IgD-negative memory B cell (primary cell): Measurements from ENCODE around the gene HCRT. TPM values are rescaled to one million over a fixed set of nuclear protein-coding genes. Genes with fewer than 3 reads are reported as not detected.

ENCODE experiments used
- H3K27ac Mint-ChIP-seq, 3 donors: one replicate each; pipeline ENCODE4 v1.8.0; 2020 to 2022; ENCODE audit warnings: mild to moderate bottlenecking in 3 of 3, mixed read lengths in 3 of 3, moderate library complexity in 1 of 3
- H3K27me3 Mint-ChIP-seq: one replicate; pipeline ENCODE4 v1.8.0; 2021; ENCODE audit warnings: mixed read lengths
- H3K36me3 Mint-ChIP-seq: one replicate; pipeline ENCODE4 v1.8.0; 2020; ENCODE audit warnings: mild to moderate bottlenecking, mixed read lengths
- H3K4me1 Mint-ChIP-seq, 3 donors: one replicate each; pipeline ENCODE4 v1.8.0; 2020 to 2022; ENCODE audit warnings: mixed read lengths in 3 of 3, mild to moderate bottlenecking in 1 of 3
- H3K4me3 Mint-ChIP-seq, 4 donors: one replicate each; pipeline ENCODE4 v1.8.0; 2020 to 2022; ENCODE audit warnings: mild to moderate bottlenecking in 4 of 4, mixed read lengths in 4 of 4, moderate library complexity in 3 of 4
- H3K9me3 Mint-ChIP-seq, 3 donors: one replicate each; pipeline ENCODE4 v1.8.0; 2020 to 2021; ENCODE audit warnings: mixed read lengths in 3 of 3, mild to moderate bottlenecking in 1 of 3
- polyA plus RNA-seq: library from polyadenylated mRNA; unstranded; fragments of 300-500 nt; fragmentation: Illumina TruSeq; gene quantifications from one replicate; pipeline ENCODE4 v1.2.3, GENCODE V29; 2021

The HCRT gene
- polyA plus RNA-seq, 1 donor from 2014 or later, result not detected

- peaks cover 6 to 9% (median 9%) of the 10 kb centered on the region in 3 donors for H3K4me1 Mint-ChIP-seq
- no peaks in the 10 kb centered on the region for H3K9me3 Mint-ChIP-seq
- peaks cover 4% of the 10 kb centered on the region for H3K36me3 Mint-ChIP-seq
- no peak overlapping the region for H3K4me3 Mint-ChIP-seq
- H3K27ac Mint-ChIP-seq, result no peak overlapping the region
- H3K27me3 Mint-ChIP-seq, result no peaks in the 10 kb centered on the region
These were observed 18.1 kb upstream of the HCRT start for GRCh38 chr17:42203354-42203753.

DNA sequence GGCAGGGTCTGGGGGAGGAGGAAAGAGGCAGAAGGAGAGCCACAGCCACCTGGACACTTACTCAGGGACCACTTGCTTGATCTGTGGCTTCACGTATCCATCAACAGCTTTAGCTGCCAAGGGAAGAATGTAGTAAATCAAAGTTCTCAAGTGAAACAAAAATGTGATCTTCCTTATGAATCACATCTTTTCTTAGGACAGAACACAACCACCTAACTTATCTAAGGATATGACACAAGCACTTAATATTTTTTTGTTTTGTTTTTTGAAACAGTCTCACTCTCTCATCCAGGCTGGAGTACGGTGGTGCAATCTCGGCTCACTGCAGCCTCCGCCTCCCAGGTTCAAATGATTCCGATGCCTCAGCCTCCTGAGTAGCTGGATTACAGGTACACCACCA lies 17.4 kb upstream of the HCRT start:
- H3K9me3 Mint-ChIP-seq, result no peaks in the 10 kb centered on the region
- peaks cover 4% of the 10 kb centered on the region for H3K36me3 Mint-ChIP-seq

DNA sequence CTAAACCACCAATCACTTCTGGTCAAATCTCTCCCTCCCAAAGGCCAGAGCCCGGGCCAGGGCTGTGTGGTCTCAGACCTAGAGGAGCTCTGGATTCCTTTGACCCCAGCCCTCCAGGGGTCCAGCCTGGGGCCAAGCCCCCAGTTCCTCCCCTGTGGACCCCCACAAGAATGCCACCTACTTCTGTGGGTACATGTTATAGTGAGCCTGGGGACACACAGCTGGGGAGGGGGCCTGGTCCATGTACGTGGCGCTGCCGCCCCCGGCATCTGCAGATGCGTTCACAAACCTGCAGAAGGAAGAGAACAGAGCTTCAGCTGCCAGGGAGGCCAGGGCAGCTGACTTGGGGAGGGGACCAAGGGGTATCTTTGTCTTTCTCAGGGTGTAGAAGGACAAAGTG lies 16.9 kb upstream of the HCRT start:
- H3K4me3 Mint-ChIP-seq, result peak overlapping the region in 1 of 4 donors; percentile 43
- peaks cover 6 to 11% (median 10%) of the 10 kb centered on the region in 3 donors for H3K4me1 Mint-ChIP-seq
- peak overlapping the region in 1 of 3 donors; percentile 89 for H3K27ac Mint-ChIP-seq
- H3K36me3 Mint-ChIP-seq, result peaks cover 4% of the 10 kb centered on the region
- no peaks in the 10 kb centered on the region for H3K9me3 Mint-ChIP-seq
- no peaks in the 10 kb centered on the region for H3K27me3 Mint-ChIP-seq

More for the DNA sequence above, 17.4 kb upstream of the HCRT start:
- Mint-ChIP-seq H3K27me3 (no peaks in the 10 kb centered on the region), H3K4me3 (no peak overlapping the region), H3K27ac (peak overlapping the region in 1 of 3 donors; percentile 89), H3K4me1 (peaks cover 6 to 11% (median 9%) of the 10 kb centered on the region in 3 donors)

DNA sequence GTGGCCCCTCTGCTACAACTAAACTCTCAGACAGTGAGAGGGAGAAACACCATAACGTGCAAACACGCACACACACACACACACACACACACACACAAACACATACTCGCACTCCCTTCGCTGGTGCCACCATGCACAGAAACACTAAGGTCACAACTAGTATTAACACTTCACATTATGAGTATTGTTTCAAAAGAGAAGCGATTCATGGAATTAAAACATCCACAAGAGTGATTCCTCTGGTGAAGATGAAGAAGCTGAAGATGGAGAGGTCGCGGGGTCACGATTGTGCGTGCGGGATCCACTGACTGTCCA lies 16.2 kb upstream of the HCRT start:
- Mint-ChIP-seq H3K36me3 (peaks cover 4% of the 10 kb centered on the region), H3K4me3 (no peak overlapping the region), H3K27ac (peak overlapping the region in 2 of 3 donors; percentile 80 to 92)

GRCh38 chr17:42200706-42201457 lies 15.6 kb upstream of the HCRT start:
- H3K27me3 Mint-ChIP-seq, result no peaks in the 10 kb centered on the region
- peak overlapping the region; percentile 67 to 92 (median 80) for H3K27ac Mint-ChIP-seq
- peaks cover 4% of the 10 kb centered on the region for H3K36me3 Mint-ChIP-seq
- H3K4me1 Mint-ChIP-seq, result peaks cover 6 to 14% (median 11%) of the 10 kb centered on the region in 3 donors
- no peaks in the 10 kb centered on the region for H3K9me3 Mint-ChIP-seq
- H3K4me3 Mint-ChIP-seq, result no peak overlapping the region

More for the DNA sequence above, 16.2 kb upstream of the HCRT start:
- H3K9me3 Mint-ChIP-seq, result no peaks in the 10 kb centered on the region
- H3K27me3 Mint-ChIP-seq, result no peaks in the 10 kb centered on the region
- peaks cover 6 to 11% (median 10%) of the 10 kb centered on the region in 3 donors for H3K4me1 Mint-ChIP-seq

DNA sequence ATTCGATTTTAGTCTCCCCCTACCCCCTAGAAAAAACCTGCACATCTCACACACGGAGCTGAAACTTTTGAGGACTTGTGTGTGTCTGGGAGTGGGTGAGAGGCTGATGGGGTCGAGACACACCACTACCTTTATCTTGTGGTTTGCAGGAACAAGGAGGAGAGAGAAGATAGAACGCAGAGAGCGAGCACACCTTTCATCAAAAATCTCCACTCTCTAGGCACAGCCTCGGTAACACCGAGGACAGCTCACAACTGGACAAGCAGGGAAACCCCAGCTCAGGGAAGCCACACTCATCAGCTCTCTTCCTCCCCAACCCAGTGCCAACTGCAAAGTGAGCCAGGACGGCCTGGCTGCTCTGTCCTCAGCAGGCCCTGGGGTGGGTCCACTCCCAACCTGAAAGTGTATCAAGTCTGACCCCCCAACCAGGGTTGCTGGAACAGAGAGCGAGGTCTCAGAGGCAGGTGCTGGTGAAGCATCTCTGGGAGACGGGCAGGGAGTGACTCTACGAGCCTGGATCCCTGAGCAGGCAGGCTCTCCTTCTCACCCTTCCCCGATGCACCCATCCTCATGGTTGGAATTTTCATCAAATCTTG lies 14.3 kb upstream of the HCRT start:
- H3K9me3 Mint-ChIP-seq, result no peaks in the 10 kb centered on the region
- peak overlapping the region in 2 of 4 donors; percentile 22 to 28 for H3K4me3 Mint-ChIP-seq
- no peaks in the 10 kb centered on the region for H3K27me3 Mint-ChIP-seq
- H3K27ac Mint-ChIP-seq, result peak overlapping the region; percentile 39 to 98 (median 86)
- H3K36me3 Mint-ChIP-seq, result peaks cover 4% of the 10 kb centered on the region
- peaks cover 7 to 14% (median 11%) of the 10 kb centered on the region in 3 donors for H3K4me1 Mint-ChIP-seq

- Mint-ChIP-seq H3K4me1 (peaks cover 11 to 20% (median 14%) of the 10 kb centered on the region in 3 donors), H3K27ac (peak overlapping the region; percentile 80 to 98 (median 97)), H3K27me3 (no peaks in the 10 kb centered on the region), H3K9me3 (no peaks in the 10 kb centered on the region), H3K36me3 (peaks cover 4% of the 10 kb centered on the region), H3K4me3 (peak overlapping the region in 2 of 4 donors; percentile 58 to 80)
These were observed 13.6 kb upstream of the HCRT start for GRCh38 chr17:42198897-42199296.

DNA sequence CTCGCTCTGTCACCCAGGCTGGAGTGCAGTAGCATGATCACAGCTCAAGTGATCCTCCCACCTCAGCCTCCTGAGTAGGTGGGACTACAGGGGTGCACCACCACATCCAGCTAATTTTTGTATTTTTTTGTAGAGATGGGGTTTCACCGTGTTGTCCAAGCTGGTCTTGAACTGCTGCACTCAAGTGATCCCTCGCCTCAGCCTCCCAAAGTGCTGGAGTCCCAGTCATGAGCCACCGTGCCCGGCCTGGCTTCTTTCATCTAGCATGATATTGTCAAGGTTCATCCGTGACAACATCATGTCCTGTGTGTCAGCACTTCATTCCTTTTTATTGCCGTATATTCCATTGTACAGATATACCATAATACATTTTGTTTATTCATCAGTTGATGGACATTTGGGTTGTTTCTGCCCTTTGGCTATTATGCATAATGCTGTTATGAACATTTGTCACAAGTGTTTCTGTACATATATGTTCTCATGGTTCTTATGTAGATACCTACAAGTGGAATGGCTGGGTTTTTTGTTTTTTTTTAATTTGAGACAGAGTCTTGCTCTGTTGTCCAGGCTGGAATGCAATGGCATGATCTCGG lies 12.4 kb upstream of the HCRT start:
- H3K4me3 Mint-ChIP-seq, result peak overlapping the region in 1 of 4 donors; percentile 47
- H3K27ac Mint-ChIP-seq, result peak overlapping the region in 2 of 3 donors; percentile 11 to 34
- peaks cover 3% of the 10 kb centered on the region for H3K36me3 Mint-ChIP-seq
- H3K9me3 Mint-ChIP-seq, result no peaks in the 10 kb centered on the region
- H3K27me3 Mint-ChIP-seq, result no peaks in the 10 kb centered on the region
- peaks cover 11 to 24% (median 24%) of the 10 kb centered on the region in 3 donors for H3K4me1 Mint-ChIP-seq

DNA sequence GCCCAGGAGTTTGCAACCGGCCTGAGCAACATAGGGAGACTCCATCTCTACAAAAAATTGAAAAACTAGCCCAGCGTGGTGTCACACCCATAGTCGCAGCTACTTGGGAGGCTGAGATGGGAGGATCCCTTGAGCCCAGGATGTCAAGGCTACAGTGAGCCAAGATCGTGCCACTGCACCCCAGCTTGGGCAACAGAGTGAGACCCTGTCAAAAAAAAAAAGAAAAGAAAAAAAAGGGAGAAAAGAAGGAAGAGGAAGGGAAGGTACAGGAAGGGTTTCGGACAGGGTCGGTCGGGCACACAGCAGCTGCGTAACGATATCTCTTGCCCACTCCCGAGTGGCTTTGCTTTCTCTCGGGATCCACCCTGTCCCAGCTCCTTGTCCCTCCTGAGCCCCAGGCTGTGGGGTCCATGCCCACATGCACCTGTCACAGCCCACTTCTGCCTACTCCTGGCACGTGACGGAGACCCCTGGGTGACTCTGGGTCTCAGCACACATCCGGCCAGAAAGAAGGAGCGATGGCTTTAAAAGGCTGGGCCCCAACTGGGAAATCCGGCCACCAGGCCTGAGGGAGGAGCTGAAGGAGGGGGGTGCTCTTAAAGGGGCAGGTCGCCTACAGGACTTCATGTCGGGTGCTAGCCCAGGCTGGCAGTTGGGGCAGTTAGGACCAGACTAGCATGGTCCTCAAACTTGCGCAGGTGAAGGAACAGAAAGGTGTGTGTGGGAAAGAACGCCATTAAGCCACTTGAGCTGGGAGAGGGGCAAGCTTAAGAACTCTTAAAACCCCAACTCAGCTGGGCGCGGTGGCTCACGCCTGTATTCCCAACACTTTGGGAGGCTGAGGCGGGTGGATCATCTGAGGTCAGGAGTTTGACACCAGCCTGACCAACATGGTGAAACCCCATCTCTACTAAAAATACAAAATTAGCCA lies 9.0 kb upstream of the HCRT start, which contains the start of gene GHDC:
GHDC (minus strand) TSS at position 526 of the 931 bp plus-strand sequence. CDS start 913 bp downstream, outside the sequence.
- Mint-ChIP-seq H3K4me3 (peak within 1 kb of the TSS; percentile 90 to 97 (median 94)), H3K36me3 (no peaks in the 10 kb centered on the region), H3K27ac (peak within 1 kb of the TSS; percentile 37 to 95 (median 78)), H3K27me3 (no peaks in the 10 kb centered on the region), H3K4me1 (peaks cover 11 to 25% (median 22%) of the 10 kb centered on the region in 3 donors), H3K9me3 (no peaks in the 10 kb centered on the region)

DNA sequence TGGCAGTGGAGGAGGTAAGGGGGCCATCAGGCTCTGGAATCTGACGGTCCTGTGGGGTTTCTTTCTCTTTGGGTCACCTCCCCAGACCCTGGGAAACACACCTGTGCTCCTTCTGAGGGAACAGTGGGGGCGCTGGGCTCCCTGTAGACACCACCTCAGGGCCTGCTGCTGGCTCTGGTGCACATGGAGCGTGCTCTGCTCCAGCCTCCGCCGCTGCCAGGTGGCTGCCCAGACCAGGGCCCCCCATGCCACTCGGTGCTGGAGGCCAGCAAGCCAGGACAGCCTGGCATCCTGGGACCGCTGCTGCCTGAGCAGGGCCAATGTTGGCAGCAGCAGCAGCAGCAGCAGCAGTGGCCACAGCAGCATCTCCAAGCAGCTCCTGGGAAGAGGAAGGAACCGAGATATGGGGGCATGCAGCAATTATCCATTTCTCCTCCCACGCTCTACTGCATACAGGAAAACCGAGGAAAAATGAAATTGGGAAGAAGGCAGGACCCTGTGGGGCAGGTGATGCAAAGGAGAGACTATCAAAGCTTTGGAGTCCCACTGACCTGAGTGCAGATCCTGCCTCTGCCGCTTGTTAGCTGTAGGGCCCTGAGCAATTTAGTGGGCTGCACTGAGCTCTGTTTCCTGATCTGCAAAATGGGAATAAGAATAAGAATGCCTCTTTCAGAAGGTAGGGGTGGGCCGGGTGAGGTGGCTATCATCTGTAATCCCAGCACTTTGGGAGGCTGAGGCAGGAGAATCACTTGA lies 8.1 kb upstream of the HCRT start:
- H3K27ac Mint-ChIP-seq, result peak overlapping the region; percentile 37 to 95 (median 78)
- no peaks in the 10 kb centered on the region for H3K9me3 Mint-ChIP-seq
- H3K4me1 Mint-ChIP-seq, result peaks cover 5 to 18% (median 17%) of the 10 kb centered on the region in 3 donors
- H3K27me3 Mint-ChIP-seq, result no peaks in the 10 kb centered on the region
- H3K36me3 Mint-ChIP-seq, result no peaks in the 10 kb centered on the region
- peak overlapping the region; percentile 90 to 97 (median 94) for H3K4me3 Mint-ChIP-seq

DNA sequence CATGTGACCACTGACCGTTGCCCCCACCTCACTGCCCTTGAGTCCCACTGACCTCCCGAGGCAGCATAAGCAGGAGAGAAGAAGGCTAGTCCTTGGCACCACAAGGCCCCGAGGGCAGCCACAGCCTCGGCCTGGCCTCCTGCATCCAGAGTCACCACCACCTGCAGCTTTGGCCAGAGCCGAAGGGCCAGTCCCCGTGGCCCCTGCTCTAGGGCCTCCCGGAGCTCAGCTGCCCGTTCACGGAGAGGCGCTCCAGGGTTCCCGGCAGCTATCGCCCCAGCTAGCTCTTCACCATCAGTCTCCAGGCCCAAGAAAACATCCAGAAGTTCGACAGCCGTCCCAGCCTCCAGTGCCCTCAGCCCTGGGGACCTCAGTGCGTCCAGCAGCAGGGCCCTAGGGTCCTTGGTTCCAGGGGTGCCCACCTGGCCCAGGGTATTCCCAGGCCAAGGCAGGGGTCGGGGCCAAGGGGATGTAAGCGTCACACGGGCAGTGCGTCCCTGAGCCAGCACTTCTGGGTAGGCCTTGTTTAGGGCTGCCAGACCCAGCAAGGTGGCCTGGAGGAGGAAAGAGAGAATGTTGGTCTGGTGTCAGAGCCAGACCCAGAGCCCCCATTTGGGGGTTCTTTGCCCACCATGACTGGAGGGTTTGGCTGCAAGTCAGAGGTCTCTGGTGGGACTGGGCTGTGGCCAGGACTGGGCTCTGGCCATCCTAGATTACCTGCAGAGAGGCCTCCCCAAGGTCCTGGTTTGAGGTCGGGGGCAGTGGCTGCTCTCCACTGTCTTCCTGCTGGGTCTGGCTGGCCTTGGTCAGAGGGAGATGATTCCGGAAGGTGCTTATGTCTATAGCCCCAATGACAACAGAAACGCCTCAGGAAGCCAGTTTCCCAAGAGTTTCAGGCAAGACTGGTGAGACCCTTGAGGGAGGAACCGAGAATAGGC lies 7.2 kb upstream of the HCRT start:
- H3K4me3 Mint-ChIP-seq, result peak overlapping the region; percentile 51 to 90 (median 61)
- H3K27me3 Mint-ChIP-seq, result no peaks in the 10 kb centered on the region
- H3K36me3 Mint-ChIP-seq, result no peaks in the 10 kb centered on the region
- no peak overlapping the region for H3K27ac Mint-ChIP-seq
- H3K4me1 Mint-ChIP-seq, result peaks cover 5 to 17% (median 16%) of the 10 kb centered on the region in 3 donors
- no peaks in the 10 kb centered on the region for H3K9me3 Mint-ChIP-seq

DNA sequence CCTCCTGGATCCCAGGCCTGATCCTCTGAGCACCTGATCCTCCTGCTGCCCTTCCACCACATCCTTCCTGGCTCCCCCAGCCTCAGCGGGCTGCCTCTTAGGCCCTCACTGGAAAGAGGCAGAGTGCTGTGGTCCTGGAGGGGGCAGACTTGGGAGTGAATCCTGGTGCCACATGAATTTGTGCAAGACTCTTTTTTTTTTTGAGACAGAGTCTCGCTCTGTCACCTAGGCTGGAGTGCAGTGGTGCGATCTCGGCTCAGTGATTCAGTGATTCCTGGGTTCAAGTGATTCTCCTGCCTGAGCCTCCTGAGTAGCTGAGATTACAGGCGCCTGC lies 6.0 kb upstream of the HCRT start:
- Mint-ChIP-seq H3K27me3 (no peaks in the 10 kb centered on the region), H3K36me3 (no peaks in the 10 kb centered on the region), H3K27ac (no peak overlapping the region), H3K4me3 (no peak overlapping the region), H3K4me1 (peaks cover 5 to 16% (median 15%) of the 10 kb centered on the region in 3 donors), H3K9me3 (no peaks in the 10 kb centered on the region)
